ENCODE data around the gene TNNC2. TPM values are rescaled to one million over a fixed set of nuclear protein-coding genes. Genes with fewer than 3 reads are reported as not detected.

The TNNC2 gene
- total and polyA plus RNA-seq, 2 donors (not counting 1 experiment from before 2014, with no cell fraction given) = 0.33 TPM; not detected in 1

DNA sequence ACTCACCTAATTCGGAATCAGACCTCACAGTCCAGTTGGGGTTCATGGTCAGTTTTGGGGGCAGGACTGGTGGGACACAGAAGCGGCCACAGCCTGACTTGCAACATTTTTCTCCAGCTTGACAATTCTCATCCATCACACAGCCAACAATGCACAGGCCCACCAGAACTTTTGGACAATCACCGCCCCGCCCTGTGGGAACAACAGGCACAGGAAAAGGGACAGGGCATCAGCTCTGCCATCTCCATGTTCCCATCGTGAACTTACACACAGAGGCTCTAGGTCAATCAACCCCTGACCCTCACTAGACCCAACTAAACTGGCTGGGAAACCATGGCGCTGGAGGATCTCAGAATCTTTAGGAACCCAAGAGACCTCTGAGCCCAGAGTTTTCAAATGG, 51.7 kb downstream of the TNNC2 start:
- H3K27me3 Mint-ChIP-seq = peaks cover 34% of the 10 kb centered on the region
- no peaks in the 10 kb centered on the region for H3K9me3 Mint-ChIP-seq (ENCODE audit: insufficient read depth)
- Histone ChIP-seq H3K27me3 (replicated peaks in 1 of 4; ENCODE audit: control extremely low read depth in 1 of 4, control insufficient read depth in 3 of 4, insufficient read depth in 4 of 4, low read length in 3 of 4) (peaks cover 0 to 14% (median 1%) of the 10 kb centered on the region in 4 experiments), H3K4me1 (ENCODE audit: control insufficient read depth in 2 of 2, insufficient read depth in 2 of 2, low read length in 2 of 2) (peaks cover 0 to 6% of the 10 kb centered on the region in 2 donors), H4K20me1 (ENCODE audit: control insufficient read depth, insufficient read depth, low read length, poor library complexity, severe bottlenecking) (no peaks in the 10 kb centered on the region), H3K27ac (ENCODE audit: low read length in 2 of 2) (no peak overlapping the region), H3K79me2 (ENCODE audit: control insufficient read depth, insufficient read depth, low read length) (no peaks in the 10 kb centered on the region), H3K4me3 (ENCODE audit: control extremely low read depth in 1 of 5, extremely low read depth in 1 of 5, insufficient read depth in 1 of 5, low read depth in 2 of 5, low read length in 4 of 5) (no peak overlapping the region), H3K9ac (ENCODE audit: low read length) (no peak overlapping the region), H3K36me3 (replicated peaks in 1 of 2; ENCODE audit: control extremely low read depth in 1 of 2, control insufficient read depth in 1 of 2, extremely low read depth in 1 of 2, insufficient read depth in 2 of 2, low read length in 1 of 2) (no peaks in the 10 kb centered on the region), H2AFZ (ENCODE audit: insufficient read depth, low read depth, low read length, poor library complexity, severe bottlenecking) (no peak overlapping the region), H3K4me2 (replicated peaks; ENCODE audit: low read depth, low read length, poor library complexity, severe bottlenecking) (no peak overlapping the region), H3K9me3 (ENCODE audit: control extremely low read depth in 1 of 3, control insufficient read depth in 2 of 3, insufficient read depth in 1 of 3, low read length in 2 of 3) (no peaks in the 10 kb centered on the region)
- CTCF ChIA-PET = no interaction called here
- TF ChIP-seq, protein P1, sequence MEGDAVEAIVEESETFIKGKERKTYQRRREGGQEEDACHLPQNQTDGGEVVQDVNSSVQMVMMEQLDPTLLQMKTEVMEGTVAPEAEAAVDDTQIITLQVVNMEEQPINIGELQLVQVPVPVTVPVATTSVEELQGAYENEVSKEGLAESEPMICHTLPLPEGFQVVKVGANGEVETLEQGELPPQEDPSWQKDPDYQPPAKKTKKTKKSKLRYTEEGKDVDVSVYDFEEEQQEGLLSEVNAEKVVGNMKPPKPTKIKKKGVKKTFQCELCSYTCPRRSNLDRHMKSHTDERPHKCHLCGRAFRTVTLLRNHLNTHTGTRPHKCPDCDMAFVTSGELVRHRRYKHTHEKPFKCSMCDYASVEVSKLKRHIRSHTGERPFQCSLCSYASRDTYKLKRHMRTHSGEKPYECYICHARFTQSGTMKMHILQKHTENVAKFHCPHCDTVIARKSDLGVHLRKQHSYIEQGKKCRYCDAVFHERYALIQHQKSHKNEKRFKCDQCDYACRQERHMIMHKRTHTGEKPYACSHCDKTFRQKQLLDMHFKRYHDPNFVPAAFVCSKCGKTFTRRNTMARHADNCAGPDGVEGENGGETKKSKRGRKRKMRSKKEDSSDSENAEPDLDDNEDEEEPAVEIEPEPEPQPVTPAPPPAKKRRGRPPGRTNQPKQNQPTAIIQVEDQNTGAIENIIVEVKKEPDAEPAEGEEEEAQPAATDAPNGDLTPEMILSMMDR (IDR thresholded peaks at IDR 0.05) = no peak
- no peak for TF ChIP-seq EZH2 (IDR thresholded peaks at IDR 0.05; ENCODE audit: borderline replicate concordance, insufficient read depth, low read depth, low read length, poor library complexity, severe bottlenecking)
- H3K4me3 Mint-ChIP-seq = no peak overlapping the region
- ATAC-seq (ENCODE audit: low read depth) = no peak
- peaks cover 5% of the 10 kb centered on the region for H3K4me1 Mint-ChIP-seq
- intact Hi-C loops (cut with micrococcal nuclease) = loop anchor here (10.0 kb wide), 1 partner anchor 321 kb away; no protein-coding TSS in a partner anchor
- POLR2A ChIA-PET = no interaction called here
- DNase-seq = no peak
- WGBS (ENCODE audit: insufficient coverage) = 86% methylated on average over 6 of the region's 6 CpGs
- H3K27ac Mint-ChIP-seq = peak overlapping the region; percentile 24

DNA sequence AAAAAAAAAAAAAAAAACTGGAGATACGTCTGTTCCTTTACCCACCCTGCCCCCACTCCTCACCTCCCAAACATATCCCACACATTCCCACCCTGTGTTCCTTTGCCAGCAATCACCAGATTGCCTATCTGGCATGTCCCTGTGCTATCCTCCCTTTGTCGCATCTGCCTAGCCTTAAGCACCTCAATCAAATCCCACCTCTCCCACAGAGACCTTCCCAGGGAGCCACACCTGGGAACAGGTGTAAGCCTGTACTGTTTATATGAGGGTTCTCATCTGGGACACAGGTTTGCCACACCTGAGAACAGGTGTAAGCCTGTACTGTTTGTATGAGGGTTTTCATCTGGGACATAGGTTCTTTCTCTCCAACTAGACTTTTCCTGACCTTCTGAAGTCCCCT, 52.2 kb downstream of the TNNC2 start:
- Histone ChIP-seq H3K4me3 (ENCODE audit: control extremely low read depth in 1 of 5, extremely low read depth in 1 of 5, insufficient read depth in 1 of 5, low read depth in 2 of 5, low read length in 4 of 5) (no peak overlapping the region), H3K4me2 (replicated peaks; ENCODE audit: low read depth, low read length, poor library complexity, severe bottlenecking) (no peak overlapping the region), H3K27me3 (replicated peaks in 1 of 4; ENCODE audit: control extremely low read depth in 1 of 4, control insufficient read depth in 3 of 4, insufficient read depth in 4 of 4, low read length in 3 of 4) (peaks cover 0 to 14% (median 1%) of the 10 kb centered on the region in 4 experiments), H3K36me3 (replicated peaks in 1 of 2; ENCODE audit: control extremely low read depth in 1 of 2, control insufficient read depth in 1 of 2, extremely low read depth in 1 of 2, insufficient read depth in 2 of 2, low read length in 1 of 2) (no peaks in the 10 kb centered on the region), H2AFZ (ENCODE audit: insufficient read depth, low read depth, low read length, poor library complexity, severe bottlenecking) (no peak overlapping the region), H3K79me2 (ENCODE audit: control insufficient read depth, insufficient read depth, low read length) (no peaks in the 10 kb centered on the region), H4K20me1 (ENCODE audit: control insufficient read depth, insufficient read depth, low read length, poor library complexity, severe bottlenecking) (no peaks in the 10 kb centered on the region), H3K9me3 (ENCODE audit: control extremely low read depth in 1 of 3, control insufficient read depth in 2 of 3, insufficient read depth in 1 of 3, low read length in 2 of 3) (no peaks in the 10 kb centered on the region), H3K4me1 (ENCODE audit: control insufficient read depth in 2 of 2, insufficient read depth in 2 of 2, low read length in 2 of 2) (peaks cover 0 to 6% of the 10 kb centered on the region in 2 donors), H3K9ac (ENCODE audit: low read length) (no peak overlapping the region), H3K27ac (ENCODE audit: low read length in 2 of 2) (no peak overlapping the region)
- TF ChIP-seq, protein P1 (IDR thresholded peaks at IDR 0.05) = no peak
- no peak for TF ChIP-seq EZH2 (IDR thresholded peaks at IDR 0.05; ENCODE audit: borderline replicate concordance, insufficient read depth, low read depth, low read length, poor library complexity, severe bottlenecking)
- peaks cover 34% of the 10 kb centered on the region for H3K27me3 Mint-ChIP-seq
- CTCF ChIA-PET = interaction anchor here (1.1 kb wide), 1 partner anchor 459 kb away, joined by 3 read pairs; no protein-coding TSS in a partner anchor
- H3K9me3 Mint-ChIP-seq (ENCODE audit: insufficient read depth) = no peaks in the 10 kb centered on the region
- WGBS (ENCODE audit: insufficient coverage) = no CpG with 5 or more reads among the region's 2 CpGs
- no peak overlapping the region for H3K4me3 Mint-ChIP-seq
- POLR2A ChIA-PET = no interaction called here
- H3K4me1 Mint-ChIP-seq = peaks cover 5% of the 10 kb centered on the region
- ATAC-seq (ENCODE audit: low read depth) (no peak), DNase-seq (no peak)
- no peak overlapping the region for H3K27ac Mint-ChIP-seq
- intact Hi-C loops (cut with micrococcal nuclease) = loop anchor here (10.0 kb wide), 1 partner anchor 320 kb away; no protein-coding TSS in a partner anchor

Small RNA genes lying within 50 kb of the gene (small RNA-seq; reads per million reads assigned to genes)
- not detected for gene RNU6ATAC38P (ENCODE audit: insufficient read length, low read depth, low replicate concordance)

Other genes with a start within 250 kb of the TNNC2 start
- gene WFDC8, start 248.0 kb downstream of the TNNC2 start, total RNA-seq = not detected in 2 replicates
- not detected in 2 replicates for gene WFDC8, start 248.0 kb downstream of the TNNC2 start, polyA plus RNA-seq
- not detected in 2 replicates for gene WFDC10A, start 197.6 kb downstream of the TNNC2 start, total RNA-seq
- gene WFDC10A, start 197.6 kb downstream of the TNNC2 start, polyA plus RNA-seq = not detected in 2 replicates
- not detected in 2 replicates for gene WFDC9, start 196.0 kb downstream of the TNNC2 start, total RNA-seq
- gene WFDC9, start 196.0 kb downstream of the TNNC2 start, polyA plus RNA-seq = not detected in 2 replicates
- gene WFDC11, start 157.1 kb downstream of the TNNC2 start, total RNA-seq = not detected in 2 replicates
- not detected in 2 replicates for gene WFDC11, start 157.1 kb downstream of the TNNC2 start, polyA plus RNA-seq
- not detected in 2 replicates for gene WFDC13, start 125.3 kb downstream of the TNNC2 start, total RNA-seq
- gene WFDC13, start 125.3 kb downstream of the TNNC2 start, polyA plus RNA-seq = not detected in 2 replicates
- not detected in 2 replicates for gene WFDC10B, start 122.3 kb downstream of the TNNC2 start, total RNA-seq
- 0.30 TPM in 1 of 2 replicates, not detected in the other for gene WFDC10B, start 122.3 kb downstream of the TNNC2 start, polyA plus RNA-seq
- gene SPINT4, start 105.0 kb downstream of the TNNC2 start, total RNA-seq = not detected in 2 replicates
- not detected in 2 replicates for gene SPINT4, start 105.0 kb downstream of the TNNC2 start, polyA plus RNA-seq
- not detected in 2 replicates for gene WFDC3, start 35.4 kb downstream of the TNNC2 start, total RNA-seq
- 0.26 TPM in 1 of 2 replicates, not detected in the other for gene WFDC3, start 35.4 kb downstream of the TNNC2 start, polyA plus RNA-seq
- gene DNTTIP1, start 35.4 kb downstream of the TNNC2 start, total RNA-seq = 20.1 and 27.3 TPM in 2 replicates
- 20.9 and 25.3 TPM in 2 replicates for gene DNTTIP1, start 35.4 kb downstream of the TNNC2 start, polyA plus RNA-seq
- 0.54 TPM in 1 of 2 replicates, not detected in the other for gene UBE2C, start 14.7 kb downstream of the TNNC2 start, total RNA-seq
- 0.95 and 2.4 TPM in 2 replicates for gene UBE2C, start 14.7 kb downstream of the TNNC2 start, polyA plus RNA-seq
- 1.7 and 2.4 TPM in 2 replicates for gene SNX21, start 6.5 kb upstream of the TNNC2 start, total RNA-seq
- gene SNX21, start 6.5 kb upstream of the TNNC2 start, polyA plus RNA-seq = 0.95 and 2.2 TPM in 2 replicates
- gene ACOT8, start 30.1 kb upstream of the TNNC2 start, total RNA-seq = 27.1 and 32.4 TPM in 2 replicates
- gene ACOT8, start 30.1 kb upstream of the TNNC2 start, polyA plus RNA-seq = 43.1 and 64.7 TPM in 2 replicates
- gene ZSWIM3, start 30.3 kb upstream of the TNNC2 start, total RNA-seq = 7.1 and 7.8 TPM in 2 replicates
- 3.0 and 4.0 TPM in 2 replicates for gene ZSWIM3, start 30.3 kb upstream of the TNNC2 start, polyA plus RNA-seq
- 15.7 and 18.5 TPM in 2 replicates for gene ZSWIM1, start 53.9 kb upstream of the TNNC2 start, total RNA-seq
- gene ZSWIM1, start 53.9 kb upstream of the TNNC2 start, polyA plus RNA-seq = 2.8 and 5.4 TPM in 2 replicates
- gene SPATA25, start 60.3 kb upstream of the TNNC2 start, total RNA-seq = 2.4 and 2.9 TPM in 2 replicates
- gene SPATA25, start 60.3 kb upstream of the TNNC2 start, polyA plus RNA-seq = 2.5 and 2.9 TPM in 2 replicates
- gene NEURL2, start 63.9 kb upstream of the TNNC2 start, total RNA-seq = 4.1 and 5.4 TPM in 2 replicates
- 1.6 and 3.3 TPM in 2 replicates for gene NEURL2, start 63.9 kb upstream of the TNNC2 start, polyA plus RNA-seq
- gene CTSA, start 64.0 kb upstream of the TNNC2 start, total RNA-seq = 100 and 113 TPM in 2 replicates
- gene CTSA, start 64.0 kb upstream of the TNNC2 start, polyA plus RNA-seq = 83.4 and 107 TPM in 2 replicates
- gene PLTP, start 84.8 kb upstream of the TNNC2 start, total RNA-seq = 1.4 and 1.7 TPM in 2 replicates
- 2.0 and 4.0 TPM in 2 replicates for gene PLTP, start 84.8 kb upstream of the TNNC2 start, polyA plus RNA-seq
- gene PCIF1, start 107.4 kb upstream of the TNNC2 start, total RNA-seq = 78.9 and 79.2 TPM in 2 replicates
- 70.0 and 74.2 TPM in 2 replicates for gene PCIF1, start 107.4 kb upstream of the TNNC2 start, polyA plus RNA-seq
- 62.7 and 64.8 TPM in 2 replicates for gene ZNF335, start 144.9 kb upstream of the TNNC2 start, total RNA-seq
- gene ZNF335, start 144.9 kb upstream of the TNNC2 start, polyA plus RNA-seq = 49.8 and 62.3 TPM in 2 replicates
- 4.0 and 4.4 TPM in 2 replicates for gene MMP9, start 181.6 kb upstream of the TNNC2 start, total RNA-seq
- gene MMP9, start 181.6 kb upstream of the TNNC2 start, polyA plus RNA-seq = 0.19 and 0.75 TPM in 2 replicates
- gene SLC12A5, start 201.9 kb upstream of the TNNC2 start, total RNA-seq = 0.32 TPM in 1 of 2 replicates, not detected in the other
- not detected in 2 replicates for gene SLC12A5, start 201.9 kb upstream of the TNNC2 start, polyA plus RNA-seq

All from B cell (primary cell).